GM12865 (cell line): ENCODE data around the gene ITPRIP.

Experiments
- DNase-seq: peaks from one replicate; pipeline ENCODE4 v3.0.0; 2010; ENCODE audit warnings: low read depth
- H3K4me3 ChIP-seq: 2 replicates; pipeline ENCODE4 v1.5.1; 2011; ENCODE audit warnings: mild to moderate bottlenecking, low read depth, low read length, control low read depth
- CTCF ChIP-seq: IDR thresholded peaks from 2 replicates; pipeline ENCODE4 v1.5.1; 2011; ENCODE audit warnings: low read length, control low read depth, low read depth, inconsistent platforms; ENCODE audit not compliant: insufficient read depth; ENCODE audit errors: missing control alignments

Gene ITPRIP

GRCh38 chr10:104321725-104322415 lies 16.4 kb downstream of the ITPRIP start:
- DNase-seq: no peak
- TF ChIP-seq CTCF: no peak
- H3K4me3 ChIP-seq: no peak overlapping the region

GRCh38 chr10:104321226-104321625 lies 17.0 kb downstream of the ITPRIP start:
- no peak overlapping the region for H3K4me3 ChIP-seq
- no peak for TF ChIP-seq CTCF
- DNase-seq: no peak

- H3K4me3 ChIP-seq: no peak overlapping the region
- DNase-seq: no peak
- no peak for TF ChIP-seq CTCF
Measured at GRCh38 chr10:104318810-104319741, 19.2 kb downstream of the ITPRIP start.

- no peak for TF ChIP-seq CTCF
- no peak for DNase-seq
- no peak overlapping the region for H3K4me3 ChIP-seq
Measured at GRCh38 chr10:104318326-104318725, 19.9 kb downstream of the ITPRIP start.

GRCh38 chr10:104317726-104318299 lies 20.5 kb downstream of the ITPRIP start:
- H3K4me3 ChIP-seq: no peak overlapping the region
- no peak for DNase-seq
- no peak for TF ChIP-seq CTCF

- no peak for DNase-seq
- no peak overlapping the region for H3K4me3 ChIP-seq
- no peak for TF ChIP-seq CTCF
Measured at GRCh38 chr10:104317269-104317710, 21.0 kb downstream of the ITPRIP start.
